Hepatocyte (in vitro differentiated cells): ENCODE results near the gene CYP4F11.

Experiments
- CTCF ChIP-seq: fragments of 200-600 bp; sonication (generic); IDR thresholded peaks from 2 replicates; pipeline ENCODE4 v1.5.1; 2016; ENCODE audit warnings: antibody characterized with exemption, mild to moderate bottlenecking; ENCODE audit not compliant: poor library complexity
- EZH2 ChIP-seq: fragments of 200-600 bp; sonication (generic); IDR thresholded peaks from 2 replicates; pipeline ENCODE4 v1.6.1; 2016; ENCODE audit warnings: antibody characterized with exemption, mild to moderate bottlenecking, borderline replicate concordance
- EZH2phosphoT487 ChIP-seq: fragments of 200-600 bp; sonication (generic); IDR thresholded peaks from one replicate; pipeline ENCODE4 v1.6.1; 2018; ENCODE audit warnings: antibody characterized with exemption, mild to moderate bottlenecking, low read depth, moderate library complexity; ENCODE audit not compliant: unreplicated experiment, severe bottlenecking

- TF ChIP-seq EZH2 (no peak), CTCF (no peak), EZH2phosphoT487 (no peak)
Measured at GRCh38 chr19:15900504-15900903, 33.8 kb downstream of the CYP4F11 start.
